Smooth muscle cell (in vitro differentiated cells): ENCODE measurements around the gene CRHR2. TPM values are rescaled to one million over a fixed set of nuclear protein-coding genes. Genes with fewer than 3 reads are reported as not detected.

Source experiments
- DNase-seq: peaks from one replicate; lab custom pipeline; 2025; ENCODE audit not compliant: unreplicated experiment; lab: John Stamatoyannopoulos, UW
- H2AFZ ChIP-seq: fragments of 200-600 bp; sonication (generic); 2 replicates; pipeline ENCODE4 v1.6.0; 2016; ENCODE audit warnings: antibody characterized with exemption, low read depth, mild to moderate bottlenecking
- H3F3A ChIP-seq: fragments of 200-600 bp; sonication (generic); 2 replicates; pipeline ENCODE4 v1.6.0; 2017; ENCODE audit warnings: antibody characterized with exemption, low read depth
- H3K27ac ChIP-seq: fragments of 200-600 bp; sonication (generic); 2 replicates; pipeline ENCODE4 v1.5.1; 2016; ENCODE audit warnings: low read depth, mild to moderate bottlenecking
- H3K27me3 ChIP-seq: fragments of 200-600 bp; sonication (generic); 2 replicates; pipeline ENCODE4 v1.6.1; 2016; ENCODE audit warnings: low read depth, mild to moderate bottlenecking
- H3K36me3 ChIP-seq: fragments of 200-600 bp; sonication (generic); 2 replicates; pipeline ENCODE4 v1.5.1; 2016; ENCODE audit warnings: low read depth
- H3K4me1 ChIP-seq: fragments of 200-600 bp; sonication (generic); 2 replicates; pipeline ENCODE4 v1.5.1; 2016; ENCODE audit warnings: low read depth
- H3K4me2 ChIP-seq: fragments of 200-600 bp; sonication (generic); 2 replicates; pipeline ENCODE4 v1.6.0; 2016; ENCODE audit warnings: mild to moderate bottlenecking
- H3K4me3 ChIP-seq: fragments of 200-600 bp; sonication (generic); 2 replicates; pipeline ENCODE4 v1.5.1; 2016; ENCODE audit warnings: mild to moderate bottlenecking
- H3K79me2 ChIP-seq: fragments of 200-600 bp; sonication (generic); 2 replicates; pipeline ENCODE4 v1.6.0; 2016; ENCODE audit warnings: low read depth, mild to moderate bottlenecking
- H3K9ac ChIP-seq: fragments of 200-600 bp; sonication (generic); 2 replicates; pipeline ENCODE4 v1.6.0; 2016; ENCODE audit warnings: low read depth
- H3K9me3 ChIP-seq: fragments of 200-600 bp; sonication (generic); replicated peaks from 2 replicates; pipeline ENCODE4 v1.5.1; 2016; ENCODE audit warnings: low read depth
- H4K20me1 ChIP-seq: fragments of 200-600 bp; sonication (generic); 2 replicates; pipeline ENCODE4 v1.6.0; 2016; ENCODE audit warnings: low read depth
- CTCF ChIP-seq: fragments of 200-600 bp; sonication (generic); IDR thresholded peaks from 2 replicates; pipeline ENCODE4 v1.5.1; 2017; ENCODE audit warnings: borderline replicate concordance, mild to moderate bottlenecking, antibody characterized with exemption; ENCODE audit not compliant: insufficient read depth, poor library complexity, severe bottlenecking
- WGBS: methylation state at CpG from one replicate; pipeline ENCODE4 v1.1.7; 2016; ENCODE audit warnings: low lambda C conversion rate; 5-methylcytosine and 5-hydroxymethylcytosine counted together
- polyA plus RNA-seq: library from polyadenylated mRNA; unstranded; fragments of >200 nt; fragmentation: Nextera tagmentation; extraction: Ambion mirVana; gene quantifications from 2 replicates; pipeline ENCODE4 v1.2.1, GENCODE V29; 2016
- total RNA-seq: library from RNA; depleted of rRNA; stranded (reverse); fragments of >200 nt; gene quantifications from 2 replicates; pipeline ENCODE4 v1.2.3, GENCODE V29; 2014

The CRHR2 gene
- total and polyA plus RNA-seq, 2 experiments from 2014 or later, result 0.16 TPM; not detected in 1

- Histone ChIP-seq H3K4me3 (no peak overlapping the region), H2AFZ (no peak overlapping the region), H3K4me2 (no peak overlapping the region), H3K4me1 (no peaks in the 10 kb centered on the region), H3K27ac (no peak overlapping the region), H3K9ac (no peak overlapping the region), H3K27me3 (peaks cover 10% of the 10 kb centered on the region), H3K9me3 (no peaks in the 10 kb centered on the region), H3K79me2 (no peaks in the 10 kb centered on the region), H4K20me1 (no peaks in the 10 kb centered on the region), H3F3A (no peaks in the 10 kb centered on the region), H3K36me3 (no peaks in the 10 kb centered on the region)
- 76% methylated on average over 3 of the region's 3 CpGs for WGBS
- no peak for DNase-seq
- no peak for TF ChIP-seq CTCF
Measured at GRCh38 chr7:30700941-30701340, 18.7 kb upstream of the CRHR2 start.

GRCh38 chr7:30699706-30700495, 17.6 kb upstream of the CRHR2 start:
- H3K27me3 ChIP-seq, result peaks cover 10% of the 10 kb centered on the region
- H2AFZ ChIP-seq, result no peak overlapping the region
- H3K4me3 ChIP-seq, result no peak overlapping the region
- no peak for DNase-seq
- 66% methylated on average over 16 of the region's 17 CpGs for WGBS
- no peaks in the 10 kb centered on the region for H3F3A ChIP-seq
- H3K79me2 ChIP-seq, result no peaks in the 10 kb centered on the region
- H3K27ac ChIP-seq, result no peak overlapping the region
- H3K9me3 ChIP-seq, result no peaks in the 10 kb centered on the region
- H3K4me2 ChIP-seq, result no peak overlapping the region
- no peaks in the 10 kb centered on the region for H4K20me1 ChIP-seq
- no peak overlapping the region for H3K9ac ChIP-seq
- H3K4me1 ChIP-seq, result no peaks in the 10 kb centered on the region
- TF ChIP-seq CTCF, result no peak
- H3K36me3 ChIP-seq, result no peaks in the 10 kb centered on the region

GRCh38 chr7:30698481-30698880, 16.2 kb upstream of the CRHR2 start:
- Histone ChIP-seq H3K4me2 (no peak overlapping the region), H2AFZ (no peak overlapping the region), H3K4me1 (no peaks in the 10 kb centered on the region), H3K27me3 (peaks cover 10% of the 10 kb centered on the region), H3K9ac (no peak overlapping the region), H3K36me3 (no peaks in the 10 kb centered on the region), H3K9me3 (no peaks in the 10 kb centered on the region), H3F3A (no peaks in the 10 kb centered on the region), H3K4me3 (no peak overlapping the region), H3K79me2 (no peaks in the 10 kb centered on the region), H4K20me1 (no peaks in the 10 kb centered on the region), H3K27ac (no peak overlapping the region)
- no peak for DNase-seq
- WGBS, result 95% methylated on average over 4 of the region's 4 CpGs
- TF ChIP-seq CTCF, result no peak
